GM19463 (cell line): ENCODE data around the gene SYNE1.
"Not testable (repeated sequence)": the region's sequence is repeated elsewhere in the genome, so short reads cannot be mapped to it uniquely, and the experiment has no call there.

ENCODE experiments used
- ATAC-seq: cut with Tn5 transposase; IDR thresholded peaks from one replicate; pipeline ENCODE4 v1.9.1; 2021; ENCODE audit warnings: mild to moderate bottlenecking, moderate library complexity; ENCODE audit not compliant: unreplicated experiment

The SYNE1 gene

DNA sequence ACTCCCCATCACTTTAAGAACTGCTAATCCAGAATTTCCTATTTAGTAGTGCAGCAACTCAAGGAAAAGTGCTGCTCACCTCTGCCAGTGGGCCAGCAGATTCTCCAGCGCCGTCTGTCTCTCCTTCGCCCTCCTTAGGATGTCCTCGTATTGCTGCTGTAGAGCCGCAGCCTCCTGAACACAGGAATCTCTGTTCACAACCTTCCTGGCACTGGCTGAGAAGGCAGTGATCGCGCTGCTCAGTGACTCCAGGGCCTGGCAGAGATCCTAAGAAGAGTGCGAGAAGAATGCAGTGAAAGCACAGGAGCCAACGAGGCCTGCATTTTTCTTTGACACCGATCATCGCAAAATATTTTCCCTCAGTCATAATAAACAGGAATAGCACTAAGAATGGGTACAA, 209.0 kb downstream of the SYNE1 start:
- no peak for ATAC-seq

DNA sequence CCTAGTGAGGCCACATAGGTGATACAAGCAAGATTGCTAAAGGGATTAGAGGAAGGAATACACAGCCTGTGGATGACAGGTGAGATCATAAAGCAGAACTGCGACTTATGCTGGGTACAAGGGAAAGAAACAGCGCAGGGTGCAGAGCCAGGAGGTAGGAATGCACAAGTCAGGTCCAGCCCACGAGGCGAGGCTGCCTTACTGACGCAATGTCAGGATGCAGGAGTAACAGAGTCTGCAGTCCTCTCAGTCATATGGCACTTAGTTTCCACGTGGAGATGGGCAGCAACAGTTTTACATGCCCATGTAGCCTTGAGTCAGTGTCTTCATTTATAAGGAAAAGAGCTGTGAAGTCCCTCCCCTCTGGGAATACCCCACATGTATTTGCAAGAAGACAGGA, 210.9 kb downstream of the SYNE1 start:
- ATAC-seq = no peak

DNA sequence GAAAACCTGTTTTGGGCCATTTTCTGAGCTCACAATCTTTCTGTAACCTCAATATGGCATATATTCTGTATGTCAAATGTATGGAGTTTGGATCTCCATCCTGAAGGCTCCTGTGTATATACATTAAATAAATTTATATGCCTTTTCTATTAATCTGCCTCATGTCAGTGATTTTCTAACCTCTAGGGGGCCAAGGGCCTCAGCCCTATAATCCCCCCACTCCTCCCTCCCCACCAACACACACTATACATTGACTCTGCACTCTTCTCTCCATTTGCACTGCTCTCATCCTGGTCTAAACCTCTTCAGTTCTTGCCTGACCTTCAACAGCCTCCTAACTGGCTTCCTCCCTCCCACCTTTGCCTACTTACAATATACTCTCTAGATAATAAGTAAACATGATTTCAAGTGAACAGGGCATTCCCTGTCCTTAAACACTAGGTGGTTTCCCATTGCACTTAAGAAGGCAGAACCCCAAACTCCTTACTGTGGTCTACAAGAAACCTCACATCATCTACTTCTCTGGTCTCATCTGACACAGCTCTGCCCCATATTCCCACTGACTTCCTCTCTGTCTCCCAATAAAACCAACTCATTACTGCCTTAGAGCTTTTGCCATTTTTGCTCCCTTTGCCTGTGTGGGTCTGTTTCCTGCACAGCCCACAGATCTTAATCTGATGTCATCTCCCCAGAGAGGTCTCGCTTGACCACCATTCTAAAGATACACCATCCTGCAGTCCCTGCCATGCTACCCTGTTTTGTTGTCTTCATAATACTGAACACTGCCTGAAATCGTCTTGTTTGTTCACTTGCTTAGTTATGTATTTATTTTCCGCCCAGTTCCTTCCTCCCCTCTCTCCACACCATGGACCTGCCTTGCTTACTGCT, 213.7 kb downstream of the SYNE1 start:
- ATAC-seq = peak; percentile 82

DNA sequence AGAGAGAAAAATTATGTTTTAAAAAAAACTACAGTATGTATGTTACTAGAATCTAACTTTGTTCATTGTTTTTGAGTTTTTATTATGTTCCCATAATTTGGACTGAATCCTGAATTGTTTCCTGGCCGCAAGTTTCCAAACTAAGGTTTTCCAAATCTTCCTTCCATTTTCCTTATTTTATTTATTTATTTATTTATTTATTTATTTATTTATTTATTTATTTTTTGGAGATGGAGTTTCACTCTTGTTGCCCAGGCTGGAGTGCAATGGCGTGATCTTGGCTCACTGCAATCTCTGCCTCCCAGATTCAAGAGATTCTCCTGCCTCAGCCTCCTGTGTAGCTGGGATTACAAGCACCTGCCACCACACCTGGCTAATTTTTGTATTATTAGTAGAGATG, 215.7 kb downstream of the SYNE1 start:
- ATAC-seq = not testable (repeated sequence)

DNA sequence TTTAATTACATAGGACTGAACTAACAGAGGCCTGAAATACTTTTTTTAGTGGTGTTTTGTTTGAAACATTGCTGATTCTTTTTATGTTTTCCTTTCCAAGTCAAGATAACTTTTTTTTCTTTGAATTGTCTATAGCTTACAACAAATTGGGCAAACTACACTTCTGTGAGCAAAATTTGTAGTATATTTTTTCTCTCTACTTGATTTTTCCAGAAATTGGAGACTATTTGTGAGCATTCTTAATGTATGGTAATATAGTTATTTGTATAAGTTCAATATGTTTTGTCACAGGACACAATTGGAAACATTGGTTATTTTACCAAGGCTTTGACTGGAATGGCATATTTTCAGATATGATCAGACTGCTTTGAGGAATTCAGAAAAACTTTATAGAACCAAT, 216.5 kb downstream of the SYNE1 start:
- ATAC-seq = no peak

DNA sequence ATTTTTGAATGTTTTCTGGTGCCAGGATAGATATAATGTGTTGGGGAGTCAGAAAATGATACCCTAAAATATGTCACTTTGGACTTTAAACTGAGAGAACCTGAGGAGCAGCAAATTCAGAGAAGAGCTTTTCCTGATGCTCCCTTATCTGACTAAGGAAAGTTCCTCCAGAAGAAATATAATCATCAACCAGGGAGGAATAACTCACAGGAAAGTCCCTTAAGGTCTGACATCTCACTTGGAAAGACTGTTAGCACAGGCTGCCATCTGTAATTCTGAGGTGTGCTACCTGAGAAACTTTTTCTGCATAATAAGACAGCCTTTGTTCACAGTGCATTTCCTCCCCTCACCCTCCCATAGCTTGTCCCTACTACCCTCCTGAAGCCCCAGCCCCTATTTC, 218.6 kb downstream of the SYNE1 start:
- no peak for ATAC-seq

DNA sequence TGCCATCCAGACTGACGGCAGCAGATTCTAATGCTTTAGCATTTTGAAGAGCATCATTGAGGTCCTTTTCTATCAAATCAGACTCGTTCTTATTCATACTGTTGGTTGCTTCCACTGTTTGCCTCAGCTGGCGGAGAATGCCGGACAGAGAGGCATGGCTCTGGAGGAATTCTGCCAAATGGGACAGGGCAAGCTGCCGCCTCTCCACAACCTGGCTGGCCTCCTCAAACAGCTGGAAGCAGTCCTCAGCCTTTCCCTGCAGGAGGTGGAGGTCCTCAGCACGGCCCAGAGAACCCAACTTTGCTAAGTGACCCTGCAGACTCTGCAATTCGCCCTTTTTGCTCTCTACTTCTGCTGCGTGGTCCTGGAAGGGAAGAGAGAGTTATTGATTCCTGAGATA, 220.5 kb downstream of the SYNE1 start:
- no peak for ATAC-seq

DNA sequence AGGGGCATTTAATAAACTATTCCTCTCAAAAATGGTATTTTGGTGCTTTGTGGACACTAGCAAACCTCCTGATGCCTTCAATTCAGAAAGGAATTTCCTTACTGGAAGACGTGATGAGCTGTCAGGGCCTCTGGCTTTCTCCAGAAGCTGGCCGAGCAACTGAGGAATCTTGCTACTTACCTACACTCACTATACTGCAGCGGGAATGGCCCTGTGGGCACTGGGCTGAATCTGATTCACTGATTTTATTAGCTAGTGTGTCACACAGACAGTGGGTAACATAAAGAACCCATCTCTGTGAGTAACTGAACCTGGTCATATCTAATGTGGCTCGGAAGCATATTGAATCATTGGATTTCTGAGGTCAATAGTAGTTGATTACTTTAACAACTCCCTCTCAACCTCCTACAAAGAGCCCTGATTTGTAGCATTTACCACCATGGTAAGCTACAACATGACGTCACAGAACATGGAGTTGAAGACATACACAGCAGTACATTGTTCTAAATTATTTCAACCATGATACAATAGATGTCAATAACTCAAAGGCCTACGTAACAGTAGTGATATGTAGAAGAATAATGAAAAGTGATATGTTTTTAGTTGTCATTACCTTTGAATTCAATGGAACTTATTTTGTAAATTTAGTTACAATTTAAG, 232.1 kb downstream of the SYNE1 start:
- no peak for ATAC-seq

DNA sequence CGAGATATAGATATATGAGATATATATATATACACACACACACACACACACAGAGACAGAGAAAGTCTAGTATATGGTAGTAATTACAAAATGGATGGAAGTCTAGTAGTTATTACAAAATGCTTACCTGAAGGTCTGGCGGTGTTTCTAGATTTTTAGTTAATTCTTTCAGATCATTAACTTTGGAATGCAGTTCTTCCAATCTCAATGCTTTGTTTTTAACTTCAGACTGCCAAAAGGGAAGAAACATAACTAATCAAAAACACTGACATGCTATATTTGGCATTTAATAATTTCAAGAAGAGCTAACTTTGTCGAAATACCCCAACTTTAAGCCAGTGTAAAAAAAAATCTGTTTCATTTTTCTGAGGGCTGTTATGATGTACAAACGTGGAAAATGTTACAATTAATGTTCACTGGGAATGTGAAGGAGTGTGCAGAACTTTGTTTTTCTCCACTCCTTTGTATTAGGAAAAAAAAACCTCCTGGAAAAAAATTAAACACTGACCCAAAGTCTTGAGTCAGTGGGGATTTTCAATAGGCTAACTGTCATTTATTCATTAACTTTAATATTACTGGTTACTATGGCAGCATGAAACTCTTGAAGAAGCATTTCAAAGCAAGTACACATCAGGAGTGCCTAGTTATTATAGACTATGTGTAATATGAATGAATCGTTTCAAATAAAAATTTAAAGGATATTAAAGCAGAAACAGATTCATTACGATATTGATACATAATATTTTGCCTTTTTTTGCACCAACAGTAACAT, 232.9 kb downstream of the SYNE1 start:
- ATAC-seq = peak; percentile 65

DNA sequence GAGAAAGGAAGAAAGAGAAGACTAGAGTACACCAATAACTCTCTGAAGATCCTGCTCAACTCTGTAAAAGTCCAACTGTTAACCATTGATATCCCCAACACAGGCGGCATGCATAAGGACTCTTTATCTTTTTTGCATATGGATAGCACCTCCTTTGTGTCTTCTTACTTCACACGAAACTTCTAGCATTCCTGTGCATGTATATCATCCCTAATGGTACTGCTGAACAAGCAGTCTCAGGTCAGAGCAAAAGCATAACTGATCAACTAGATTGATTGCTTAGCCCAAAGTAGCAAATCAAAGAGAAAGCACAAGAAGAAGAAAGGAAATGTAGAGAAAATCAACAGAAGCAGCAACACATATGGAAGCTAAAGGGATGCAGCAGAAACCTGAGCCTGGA, 234.4 kb downstream of the SYNE1 start:
- no peak for ATAC-seq

DNA sequence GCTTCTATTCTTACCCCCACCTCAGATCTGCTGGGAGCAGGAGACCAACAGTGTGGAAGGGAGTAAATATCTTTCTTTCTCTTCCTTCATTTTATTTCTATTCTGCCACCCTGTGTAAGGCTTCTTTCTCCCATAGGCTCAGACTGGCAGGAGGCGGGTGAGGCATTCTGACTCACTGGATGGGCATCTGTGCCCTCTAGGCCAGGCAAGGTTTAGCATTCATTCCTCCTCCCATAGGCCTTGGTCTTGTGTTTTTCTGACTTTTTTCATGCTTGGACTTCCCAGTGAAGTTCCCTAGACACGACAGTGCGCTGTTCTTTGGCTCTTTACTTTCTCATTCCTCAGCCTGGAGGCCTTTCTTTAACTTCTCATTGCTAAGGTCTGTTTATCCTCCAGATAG, 235.2 kb downstream of the SYNE1 start:
- ATAC-seq = no peak

DNA sequence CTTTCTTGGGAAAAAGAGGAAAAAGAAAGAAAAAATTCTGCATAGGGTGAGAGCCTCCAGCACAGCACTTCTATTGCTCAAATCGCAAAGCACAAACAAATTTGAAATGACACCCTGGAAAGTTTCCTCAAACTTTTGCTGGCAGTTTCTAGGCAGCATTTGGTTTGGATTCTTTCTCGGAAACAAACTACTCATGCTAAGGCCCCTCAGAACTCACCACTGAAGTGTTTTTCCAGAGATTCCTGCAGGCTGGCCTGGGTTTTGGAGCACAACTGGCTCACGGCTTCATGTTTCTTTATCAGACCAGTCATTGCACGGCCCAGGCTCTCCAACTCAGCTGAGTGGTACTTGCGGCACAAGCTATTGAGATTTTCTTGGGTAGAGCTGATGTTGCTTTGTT, 237.8 kb downstream of the SYNE1 start:
- ATAC-seq = no peak

DNA sequence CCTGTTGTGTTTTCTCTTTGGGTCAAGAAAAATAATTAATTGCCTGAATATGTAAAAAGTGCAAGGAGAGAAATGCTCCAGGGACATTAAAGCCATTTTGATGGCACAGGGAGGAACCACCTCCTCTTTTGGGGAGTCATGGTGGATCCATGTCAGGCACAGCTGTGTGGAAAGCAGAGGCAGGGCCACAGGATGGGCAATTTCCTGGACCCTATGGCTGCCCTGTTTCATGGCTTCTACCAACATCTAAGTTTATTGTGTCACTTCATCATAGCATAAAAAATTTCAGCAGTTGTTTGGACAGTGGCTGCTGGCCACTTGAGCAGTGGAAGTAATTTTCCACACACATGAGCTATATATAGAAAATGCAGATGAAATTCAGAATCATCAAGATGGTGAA, 238.2 kb downstream of the SYNE1 start:
- ATAC-seq = no peak

DNA sequence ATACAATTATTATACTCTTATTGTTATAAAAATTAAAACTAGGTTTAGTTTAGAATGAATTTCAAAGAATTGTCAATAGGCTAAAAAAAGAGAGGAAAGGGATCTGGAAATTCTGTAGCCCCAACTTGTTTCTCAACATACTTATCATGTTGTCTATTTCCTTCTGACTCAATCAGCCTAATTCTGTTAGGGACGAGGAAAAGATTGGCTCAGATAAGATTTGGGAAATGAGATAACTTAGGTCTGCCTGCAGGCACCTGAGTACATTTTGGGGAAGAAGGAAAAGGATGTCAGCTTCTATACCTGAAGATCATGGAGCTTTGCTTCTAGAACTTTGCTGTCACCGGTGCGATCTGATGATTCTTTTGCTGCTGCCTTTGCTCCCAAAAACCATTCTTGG, 238.8 kb downstream of the SYNE1 start:
- ATAC-seq = no peak

DNA sequence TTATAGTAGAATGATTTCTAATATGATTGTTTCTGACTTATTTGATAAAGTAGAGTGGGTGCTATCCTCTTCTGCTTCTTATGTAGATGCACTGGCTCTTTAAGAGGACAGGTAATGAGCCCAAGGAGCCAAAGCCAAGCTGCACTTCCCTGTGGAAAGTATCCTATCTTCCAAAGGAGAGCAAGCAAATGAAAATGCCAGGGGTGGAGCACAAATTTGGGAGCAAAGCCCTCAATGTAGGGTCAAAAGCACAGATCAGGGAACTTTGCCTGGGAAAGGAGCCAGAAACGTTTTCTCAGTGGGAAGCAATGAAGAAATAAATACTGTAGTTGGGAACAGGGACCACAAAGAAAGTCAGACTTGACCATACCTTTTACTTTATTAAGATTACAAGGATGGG, 242.9 kb downstream of the SYNE1 start:
- no peak for ATAC-seq

DNA sequence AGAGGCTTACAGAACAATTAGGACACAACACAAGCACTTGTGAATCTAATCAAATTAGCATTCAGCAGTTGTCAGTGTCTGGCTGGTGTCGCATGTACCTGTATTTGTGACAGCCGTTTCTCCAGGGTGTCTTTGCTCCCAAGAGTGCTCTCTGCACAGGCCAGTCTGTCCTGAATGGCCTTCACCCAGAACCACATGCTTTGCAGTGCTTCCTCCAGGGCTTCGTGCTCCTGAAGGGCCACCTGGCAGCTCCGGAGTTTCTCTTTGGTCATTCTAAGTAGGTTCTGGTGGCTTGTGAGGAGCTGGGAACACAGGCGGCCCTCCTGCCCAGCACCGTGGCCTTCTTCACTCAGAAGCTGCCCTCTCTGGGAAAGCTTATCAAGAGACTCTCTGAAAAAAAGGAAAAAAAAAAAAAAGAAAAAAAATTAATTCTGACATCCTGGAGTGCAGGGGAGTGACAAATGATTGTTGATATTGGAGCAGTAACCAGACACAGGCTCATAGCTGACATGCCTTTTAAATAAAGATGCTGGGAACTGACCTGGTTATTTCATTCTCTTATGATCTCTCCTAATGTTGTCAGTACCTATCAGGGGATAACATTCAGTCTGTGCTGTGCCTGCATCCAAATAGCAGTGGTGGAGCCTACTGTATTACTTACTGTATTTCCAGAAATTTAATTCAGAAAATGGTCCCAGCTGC, 245.8 kb downstream of the SYNE1 start:
- ATAC-seq = no peak

DNA sequence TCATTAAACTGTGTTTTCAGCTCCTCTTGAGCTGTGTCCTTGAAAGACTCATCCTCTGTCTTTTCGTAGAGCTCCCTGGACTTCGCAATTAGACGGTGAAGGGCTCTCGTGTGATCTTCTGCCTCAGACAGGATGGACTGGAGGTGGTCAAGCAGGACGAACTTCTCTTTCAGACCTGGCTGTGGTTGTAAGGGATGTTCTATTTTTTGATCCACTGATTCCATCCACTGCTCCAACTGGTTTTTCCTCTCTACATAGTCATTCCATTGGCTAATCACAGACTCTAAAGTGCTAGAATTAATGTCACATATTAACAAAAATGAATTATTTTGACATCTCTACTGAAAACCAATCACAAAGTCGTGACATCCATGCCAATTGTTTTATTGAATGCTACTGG, 250.1 kb downstream of the SYNE1 start:
- ATAC-seq = no peak

DNA sequence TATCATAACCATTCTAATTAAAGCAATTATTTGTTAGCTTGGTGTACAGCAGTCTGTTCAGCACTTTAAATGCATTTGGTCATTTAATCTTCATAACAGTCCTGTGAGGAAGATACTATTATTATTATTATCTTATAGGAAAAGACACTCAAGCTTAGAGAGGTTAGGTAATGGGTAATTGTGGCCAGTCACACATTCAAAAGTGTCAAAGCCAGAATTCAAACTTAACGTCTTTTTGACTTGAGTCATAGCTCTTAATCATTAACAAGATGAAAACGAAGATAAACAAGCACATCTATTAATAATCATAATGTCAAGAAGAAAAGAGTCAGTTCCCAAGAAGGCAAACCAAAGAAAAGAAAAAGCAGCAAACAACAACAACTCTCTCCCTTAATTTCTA, 251.0 kb downstream of the SYNE1 start:
- no peak for ATAC-seq

DNA sequence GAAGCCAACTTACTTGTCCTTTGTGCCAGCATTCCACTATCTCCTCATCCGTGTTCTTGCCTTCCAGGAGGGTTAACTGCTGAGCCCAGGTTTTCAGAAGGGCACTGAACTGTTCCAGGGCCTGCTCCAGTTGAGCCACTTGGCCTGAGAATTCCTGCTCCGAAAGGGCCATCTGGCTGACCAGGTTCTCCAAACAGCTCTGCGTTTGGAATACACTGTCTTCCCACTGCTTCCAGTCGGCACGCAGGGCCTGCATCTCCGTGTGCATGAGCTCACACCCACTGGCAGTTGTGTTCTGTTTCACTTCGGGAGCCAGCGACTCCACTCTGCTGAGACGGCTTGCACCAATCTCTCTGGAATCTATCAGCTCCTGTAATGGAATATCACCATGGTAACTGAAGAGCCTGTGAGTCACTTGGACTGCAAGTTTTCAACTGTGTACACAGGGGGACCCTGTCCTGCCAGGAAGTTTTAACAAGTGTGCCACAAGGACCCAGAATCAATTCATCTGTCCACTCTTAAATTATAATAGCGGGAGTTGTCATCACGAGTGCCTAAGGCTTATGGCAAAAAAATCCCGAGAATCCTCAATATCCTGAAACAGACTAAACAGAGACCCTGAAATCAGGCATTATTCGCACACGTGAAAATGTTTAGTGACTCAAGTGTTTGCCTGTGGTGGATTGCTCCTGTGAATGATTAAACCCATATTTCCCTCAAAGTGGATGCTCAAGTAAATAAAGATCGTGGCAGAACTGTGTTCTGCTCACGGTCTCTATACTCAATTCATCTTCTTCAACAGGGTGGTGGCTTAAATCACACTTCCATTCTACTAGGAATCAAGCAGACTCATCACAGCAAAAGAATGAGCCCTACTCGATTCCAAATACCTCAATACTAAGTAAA, 255.9 kb downstream of the SYNE1 start:
- no peak for ATAC-seq

DNA sequence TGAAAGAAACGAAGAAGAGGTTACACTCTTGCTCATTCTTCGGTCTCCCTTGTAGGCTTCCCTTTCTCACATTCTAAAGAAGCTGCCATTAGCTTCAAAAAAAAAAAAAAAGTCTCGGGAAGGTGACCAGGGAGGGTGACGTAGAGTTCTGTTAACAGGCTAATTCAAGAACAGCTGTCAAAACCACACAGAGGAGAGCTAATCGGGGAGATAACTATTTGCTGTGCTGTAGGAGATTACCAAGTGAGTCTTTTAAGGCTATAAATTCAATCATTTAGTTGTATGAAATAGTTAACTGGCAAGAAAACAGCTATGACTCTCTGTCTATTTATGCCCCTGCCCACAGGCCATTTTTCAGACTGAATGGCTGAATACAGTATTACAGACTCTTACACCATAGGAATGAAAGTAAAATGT, 256.8 kb downstream of the SYNE1 start:
- no peak for ATAC-seq
